MG63 (cell line): Measurements from ENCODE around the gene MED4. TPM values are rescaled to one million over a fixed set of nuclear protein-coding genes. Genes with fewer than 3 reads are reported as not detected.

Source experiments
- DNase-seq: peaks from one replicate; pipeline ENCODE4 v3.0.0-alpha.2; 2020
- H3K27me3 ChIP-seq: fragments of 250-450 bp; sonication (Bioruptor Pico); 2 replicates; pipeline ENCODE4 v1.5.1; 2020; ENCODE audit warnings: mild to moderate bottlenecking, moderate library complexity
- H3K36me3 ChIP-seq: fragments of 250-450 bp; sonication (Bioruptor Pico); 2 replicates; pipeline ENCODE4 v1.5.1; 2020; ENCODE audit warnings: mild to moderate bottlenecking, moderate library complexity
- H3K4me3 ChIP-seq: fragments of 250-450 bp; sonication (Bioruptor Pico); 2 replicates; pipeline ENCODE4 v1.5.1; 2020; ENCODE audit warnings: mild to moderate bottlenecking, moderate library complexity
- H3K9me3 ChIP-seq: fragments of 250-450 bp; sonication (Bioruptor Pico); 2 replicates; pipeline ENCODE4 v1.5.1; 2020; ENCODE audit warnings: mild to moderate bottlenecking, moderate library complexity
- total RNA-seq: library from RNA; depleted of rRNA; stranded (reverse); fragments of >200 nt; shearing (Covaris generic); gene quantifications from 2 replicates; pipeline ENCODE4 v1.2.3, GENCODE V29; 2014; ENCODE audit warnings: low replicate concordance

MED4 gene
- total RNA-seq, 1 experiment from 2014 or later, result 42.6 TPM

DNA sequence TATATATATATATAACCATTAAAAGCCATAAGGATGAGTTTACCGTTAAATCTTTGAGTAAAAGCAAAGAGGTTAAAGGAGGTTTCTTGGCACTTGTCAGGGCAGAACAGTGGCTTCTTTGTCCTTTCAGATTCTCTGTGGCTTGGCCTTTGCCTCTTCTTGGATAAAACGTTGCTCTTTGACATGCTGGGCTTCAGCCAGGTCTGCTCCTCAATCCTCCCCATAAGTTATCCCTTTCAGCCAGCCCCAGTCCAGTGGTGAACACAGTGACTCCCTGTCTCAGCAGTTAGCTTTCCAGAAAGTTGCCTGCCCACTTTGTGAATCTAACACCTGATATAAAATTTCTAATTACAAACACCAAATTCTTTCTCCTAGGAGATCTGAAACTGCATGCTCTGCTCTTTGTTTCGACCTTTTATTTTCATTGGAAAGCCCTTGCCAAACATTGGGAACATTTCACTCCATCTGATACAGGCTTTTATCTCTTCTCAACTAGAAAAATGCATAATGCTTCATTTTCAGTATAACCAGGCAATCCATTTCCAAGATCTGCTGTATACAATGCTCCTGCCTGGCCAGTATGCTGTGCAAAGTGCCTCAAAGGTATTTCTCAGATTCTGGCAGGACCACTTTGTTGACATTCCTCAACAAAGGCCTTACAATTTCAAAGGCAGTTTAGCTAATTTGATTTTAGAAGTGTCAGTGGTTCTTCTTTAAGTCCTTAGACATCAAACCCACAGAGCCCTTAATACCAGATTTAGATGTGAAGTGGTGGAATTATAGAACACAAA, 16.2 kb upstream of the MED4 start:
- Histone ChIP-seq H3K4me3 (no peak overlapping the region), H3K36me3 (no peaks in the 10 kb centered on the region), H3K27me3 (no peaks in the 10 kb centered on the region), H3K9me3 (no peaks in the 10 kb centered on the region)
- no peak for DNase-seq

DNA sequence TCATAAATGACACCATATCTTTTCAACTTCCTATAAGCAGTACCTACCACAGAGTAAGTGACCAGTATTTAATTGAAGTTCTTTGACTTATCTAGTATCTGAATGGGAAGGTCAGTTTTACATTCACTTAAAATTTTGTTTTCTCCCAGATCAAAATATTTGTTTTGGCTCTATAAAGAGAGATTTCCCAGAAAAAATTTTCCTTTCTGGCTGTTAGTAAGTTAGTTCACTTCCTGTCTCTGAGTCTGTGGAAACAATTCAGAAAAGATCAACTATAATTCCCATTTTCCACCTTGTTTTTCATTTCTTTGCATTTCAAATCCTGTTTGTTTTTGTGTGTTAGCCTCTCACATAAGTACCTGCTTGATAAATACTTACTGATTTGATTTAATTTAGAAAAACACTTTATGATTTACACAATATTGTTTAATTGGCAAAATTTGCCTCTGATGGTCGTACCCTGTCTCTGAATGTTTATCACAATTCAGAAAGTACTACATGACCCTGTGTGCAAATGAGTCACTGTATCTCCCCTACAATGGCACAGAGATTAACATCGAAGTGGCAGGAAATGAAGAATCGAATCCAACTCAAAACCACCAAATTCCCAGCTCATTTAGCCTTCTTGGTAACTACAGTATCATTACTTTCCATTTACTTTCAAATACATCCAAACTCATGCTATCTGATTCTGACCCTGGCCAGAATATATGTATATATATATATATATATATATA, 15.4 kb upstream of the MED4 start:
- H3K4me3 ChIP-seq, result no peak overlapping the region
- DNase-seq, result no peak
- H3K27me3 ChIP-seq, result no peaks in the 10 kb centered on the region
- no peaks in the 10 kb centered on the region for H3K36me3 ChIP-seq
- H3K9me3 ChIP-seq, result no peaks in the 10 kb centered on the region

DNA sequence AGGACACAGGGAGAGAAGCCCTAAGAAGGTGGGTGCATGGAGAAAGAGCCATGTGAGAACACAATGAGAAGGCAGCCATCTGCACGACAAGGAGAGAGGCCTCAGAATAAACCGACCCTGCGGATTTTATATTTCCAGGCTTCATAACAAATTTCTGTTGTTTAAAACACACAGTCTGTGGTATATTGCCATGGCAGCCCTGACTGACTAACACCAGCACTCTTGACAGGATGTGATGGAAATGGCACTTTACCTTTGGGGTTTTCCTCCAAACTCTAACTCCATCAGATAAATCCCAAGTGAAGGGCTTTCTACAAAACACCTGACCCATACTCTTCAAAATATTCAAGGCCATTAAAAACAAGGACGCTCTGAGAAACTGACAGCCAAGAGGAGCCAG, 13.2 kb upstream of the MED4 start:
- H3K9me3 ChIP-seq, result no peaks in the 10 kb centered on the region
- no peaks in the 10 kb centered on the region for H3K27me3 ChIP-seq
- no peaks in the 10 kb centered on the region for H3K36me3 ChIP-seq
- no peak overlapping the region for H3K4me3 ChIP-seq
- DNase-seq, result no peak

DNA sequence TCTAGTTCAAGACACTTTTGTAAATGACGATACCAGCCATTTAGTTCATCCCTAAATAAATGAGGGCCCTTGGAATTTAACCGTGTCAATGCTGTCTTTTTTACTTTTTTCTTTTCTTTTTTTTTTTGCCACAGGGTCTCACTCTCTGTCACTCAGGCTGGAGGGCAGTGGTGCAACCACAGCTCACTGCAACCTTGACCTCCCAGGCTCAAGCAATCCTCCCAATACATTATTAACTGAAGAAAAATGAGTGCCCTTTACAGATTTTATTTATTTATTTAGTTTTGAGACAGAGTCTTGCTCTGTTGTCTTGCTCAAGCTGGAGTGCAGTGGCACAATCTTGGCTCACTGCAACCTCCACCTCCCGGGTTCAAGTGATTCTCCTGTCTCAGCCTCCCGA, 2.9 kb upstream of the MED4 start:
- Histone ChIP-seq H3K36me3 (no peaks in the 10 kb centered on the region; the same call in 1 of the 2 replicates), H3K27me3 (no peaks in the 10 kb centered on the region), H3K9me3 (no peaks in the 10 kb centered on the region), H3K4me3 (no peak overlapping the region)
- no peak for DNase-seq

DNA sequence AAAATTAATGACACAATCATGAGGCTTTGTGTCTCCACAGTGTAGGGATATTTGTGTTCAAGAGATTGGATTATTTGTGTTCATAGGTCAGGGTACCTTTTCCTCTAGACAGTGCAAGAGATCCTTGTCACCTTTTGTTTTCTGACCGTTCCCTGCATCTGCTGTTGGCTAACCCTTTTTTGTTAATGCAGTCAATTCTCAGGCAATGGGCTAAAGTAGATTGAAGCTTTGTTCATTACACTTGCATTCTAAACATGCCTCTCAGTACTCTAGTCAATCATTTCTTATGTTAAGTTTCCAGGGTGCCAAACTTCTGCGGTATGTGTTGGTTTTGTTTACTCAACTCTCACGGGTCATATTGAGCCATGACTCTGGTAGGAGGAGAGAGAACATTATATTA, 1.8 kb upstream of the MED4 start:
- Histone ChIP-seq H3K4me3 (no peak overlapping the region), H3K9me3 (no peaks in the 10 kb centered on the region), H3K27me3 (no peaks in the 10 kb centered on the region), H3K36me3 (no peaks in the 10 kb centered on the region; the same call in 1 of the 2 replicates)
- DNase-seq, result no peak

DNA sequence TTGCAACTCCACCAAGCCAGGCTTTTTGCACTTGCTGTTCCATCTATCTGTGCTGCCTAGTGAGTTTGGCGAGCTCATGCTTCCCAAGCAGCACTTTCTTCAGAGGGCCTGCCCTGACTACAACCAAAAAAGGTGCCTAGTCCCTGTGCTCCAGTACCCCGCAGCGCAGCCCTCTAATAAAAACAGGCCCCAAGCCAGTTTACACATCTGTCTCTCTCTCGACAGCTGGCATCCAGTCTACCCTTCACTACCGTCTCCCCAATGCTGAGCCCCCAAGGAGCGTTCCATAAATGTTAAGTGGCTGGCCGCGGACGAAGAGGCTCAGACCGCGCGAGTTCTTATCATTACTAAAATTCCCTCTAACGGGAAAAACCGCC, 512 bp downstream of the MED4 start:
- H3K9me3 ChIP-seq, result no peaks in the 10 kb centered on the region
- peak overlapping the region; percentile 96 for H3K4me3 ChIP-seq
- H3K36me3 ChIP-seq, result peaks cover under 1% of the 10 kb centered on the region
- no peaks in the 10 kb centered on the region for H3K27me3 ChIP-seq
- no peak for DNase-seq

DNA sequence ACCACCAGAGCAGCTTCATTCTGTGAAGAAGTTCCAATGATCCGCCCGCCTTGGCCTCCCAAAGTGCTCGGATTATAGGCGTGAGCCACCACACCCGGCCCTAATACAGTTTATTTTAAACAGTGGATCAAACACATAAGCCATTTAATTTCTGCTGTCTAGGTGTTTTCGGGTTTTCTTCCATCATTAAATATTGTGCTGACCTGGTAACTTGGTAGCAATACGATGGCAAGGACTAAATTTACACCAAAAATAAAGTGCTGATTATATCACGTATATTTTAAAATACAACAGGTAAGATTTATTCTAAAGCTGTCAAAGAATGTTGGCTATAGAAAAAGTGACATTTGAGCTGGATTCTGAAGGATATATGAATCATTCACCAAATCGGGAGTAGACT, 1.3 kb downstream of the MED4 start:
- Histone ChIP-seq H3K36me3 (peaks cover 2% of the 10 kb centered on the region), H3K27me3 (no peaks in the 10 kb centered on the region), H3K9me3 (no peaks in the 10 kb centered on the region), H3K4me3 (peak overlapping the region; percentile 96)
- DNase-seq, result no peak

DNA sequence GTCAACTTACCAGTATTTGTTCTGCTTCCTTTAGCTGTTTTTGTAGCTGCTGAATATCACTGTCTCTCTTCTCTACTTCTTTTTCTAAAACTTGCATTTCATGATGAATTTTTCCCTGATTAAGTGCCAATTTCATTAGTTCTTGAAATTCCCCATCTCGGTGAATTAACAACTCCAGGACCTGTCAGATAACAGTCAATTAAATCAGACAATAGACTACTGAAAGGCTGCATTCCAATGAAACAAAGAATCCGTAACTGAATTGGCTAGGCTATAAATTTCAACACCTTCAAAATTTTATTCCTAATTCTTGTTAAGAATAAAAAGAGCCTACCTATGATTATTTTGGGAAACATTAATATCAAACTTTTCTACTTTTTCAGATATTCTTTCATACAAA, 8.6 kb downstream of the MED4 start:
- no peaks in the 10 kb centered on the region for H3K27me3 ChIP-seq
- DNase-seq, result no peak
- H3K4me3 ChIP-seq, result no peak overlapping the region
- no peaks in the 10 kb centered on the region for H3K9me3 ChIP-seq
- H3K36me3 ChIP-seq, result peaks cover 32% of the 10 kb centered on the region

DNA sequence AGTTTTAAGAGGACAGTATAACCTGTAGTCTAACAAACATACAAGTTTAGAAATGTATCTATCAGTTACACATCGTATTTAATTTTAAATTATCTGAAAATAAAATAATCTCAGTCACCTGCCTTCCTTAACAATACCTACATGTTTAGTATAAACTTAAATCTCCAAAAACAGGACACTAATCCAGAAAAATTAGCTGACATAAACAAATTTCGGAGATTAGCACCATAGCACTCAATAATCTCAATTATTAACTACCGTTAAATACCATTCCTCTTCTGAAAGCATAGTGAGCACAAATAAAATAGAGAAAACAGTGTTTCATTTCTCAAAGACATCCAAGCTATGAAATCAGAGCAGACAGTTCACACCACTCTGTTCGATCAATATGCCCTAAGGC, 13.2 kb downstream of the MED4 start:
- DNase-seq, result no peak
- Histone ChIP-seq H3K9me3 (no peaks in the 10 kb centered on the region), H3K27me3 (no peaks in the 10 kb centered on the region), H3K4me3 (no peak overlapping the region), H3K36me3 (peaks cover 69% of the 10 kb centered on the region)

DNA sequence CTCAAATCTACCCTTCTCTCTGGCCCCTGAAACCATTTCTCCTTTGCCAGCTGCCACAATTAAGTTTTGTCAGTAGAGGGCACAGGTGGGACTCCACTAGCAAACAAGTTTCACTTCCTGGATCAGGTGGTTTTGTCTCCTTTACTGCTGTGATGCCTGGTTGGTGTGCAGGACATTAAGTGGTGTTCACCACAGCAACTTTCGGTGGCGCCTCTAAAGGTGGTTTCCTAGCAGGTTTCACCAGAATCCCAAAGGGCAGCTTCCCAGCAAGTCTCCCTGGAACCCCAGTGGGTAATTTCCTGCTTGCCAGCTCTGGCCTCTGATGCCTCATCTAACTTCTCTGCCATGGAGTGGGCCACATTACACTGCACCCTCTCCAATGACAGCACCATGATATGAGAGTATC, 16.6 kb downstream of the MED4 start:
- peaks cover 86% of the 10 kb centered on the region for H3K36me3 ChIP-seq
- no peak for DNase-seq
- H3K27me3 ChIP-seq, result no peaks in the 10 kb centered on the region
- H3K9me3 ChIP-seq, result peaks cover 7% of the 10 kb centered on the region
- no peak overlapping the region for H3K4me3 ChIP-seq

DNA sequence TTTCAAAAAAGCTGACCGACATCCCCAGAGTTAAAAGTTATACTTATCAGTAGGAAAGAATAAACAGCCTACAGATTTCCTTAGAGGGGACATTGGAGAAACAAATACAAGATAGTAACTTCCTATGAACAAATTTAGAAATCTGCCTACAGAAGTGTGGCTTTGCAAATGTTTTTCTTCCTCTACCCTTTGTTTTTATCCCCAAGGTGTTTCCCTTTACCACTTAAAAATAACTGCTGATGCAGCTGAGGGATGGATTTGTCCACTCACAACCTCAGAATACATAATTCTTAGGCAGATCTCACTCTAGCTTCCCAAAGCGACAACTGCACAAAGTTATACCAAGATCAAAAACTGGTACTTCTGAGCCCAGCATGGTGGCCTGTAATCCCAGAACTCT, 20.9 kb downstream of the MED4 start:
- Histone ChIP-seq H3K36me3 (peaks cover 96% of the 10 kb centered on the region), H3K27me3 (no peaks in the 10 kb centered on the region), H3K9me3 (peaks cover 25% of the 10 kb centered on the region), H3K4me3 (no peak overlapping the region)
- DNase-seq, result no peak

DNA sequence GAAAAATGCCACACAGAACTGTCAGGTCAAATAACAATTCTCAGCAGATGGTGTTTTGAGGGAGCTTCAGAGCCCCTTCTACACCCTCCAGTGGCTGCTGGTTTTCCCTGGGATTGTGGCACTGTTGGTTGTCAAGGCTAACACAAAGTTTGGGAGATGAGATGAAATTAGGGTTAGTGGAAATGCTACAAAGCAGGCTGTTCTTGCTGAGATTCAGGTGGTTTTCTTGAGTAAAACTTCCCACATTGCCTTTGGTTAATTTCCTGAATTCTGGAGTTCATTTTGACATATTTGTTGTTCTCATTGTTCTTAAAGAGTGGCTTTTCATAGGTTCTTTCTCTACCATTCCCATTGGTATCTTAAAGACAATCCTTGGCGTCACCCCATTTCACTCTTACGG, 22.1 kb downstream of the MED4 start:
- DNase-seq, result no peak
- Histone ChIP-seq H3K9me3 (peaks cover 30% of the 10 kb centered on the region), H3K27me3 (no peaks in the 10 kb centered on the region), H3K4me3 (no peak overlapping the region), H3K36me3 (peaks cover 97% of the 10 kb centered on the region)

DNA sequence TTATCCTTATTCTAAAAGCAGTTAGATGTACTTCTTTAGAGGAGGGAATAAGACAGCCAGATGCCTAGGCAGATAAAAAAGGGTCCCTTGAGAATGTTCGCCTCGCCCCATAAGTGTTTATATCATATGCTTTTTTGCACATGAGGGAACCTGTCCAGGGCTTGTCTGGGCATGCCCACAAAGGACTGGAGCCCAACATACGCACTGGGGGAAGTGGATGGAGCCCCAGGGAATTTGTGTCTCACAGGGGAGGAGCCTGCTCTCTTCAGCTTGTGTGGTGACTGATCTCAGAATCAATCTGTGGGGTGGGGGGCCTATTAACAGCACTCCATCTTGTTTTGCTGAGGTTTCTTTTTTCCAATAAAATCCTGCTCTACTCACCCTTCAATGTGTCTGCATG, 22.6 kb downstream of the MED4 start:
- DNase-seq, result no peak
- peaks cover 98% of the 10 kb centered on the region for H3K36me3 ChIP-seq
- H3K9me3 ChIP-seq, result peaks cover 30% of the 10 kb centered on the region
- no peaks in the 10 kb centered on the region for H3K27me3 ChIP-seq
- H3K4me3 ChIP-seq, result no peak overlapping the region

DNA sequence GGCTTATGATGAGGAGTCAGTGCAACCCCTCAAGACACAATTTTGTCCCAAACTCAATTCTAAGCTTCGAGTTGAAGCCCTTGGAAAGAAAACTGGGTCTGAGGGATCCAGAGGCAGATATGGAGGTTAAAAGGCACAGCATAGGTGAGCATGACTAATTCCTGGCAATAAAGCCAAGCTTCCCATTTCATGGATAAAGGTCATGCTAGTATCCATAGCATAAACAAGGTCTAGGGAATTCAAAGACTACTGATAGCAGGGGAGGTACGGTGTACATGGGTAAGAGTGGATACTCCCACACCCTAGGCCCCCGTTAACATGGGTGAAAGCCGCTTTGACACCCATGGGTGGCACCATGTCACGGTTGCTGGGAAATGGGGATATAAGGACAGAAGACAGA, 24.0 kb downstream of the MED4 start:
- H3K36me3 ChIP-seq, result peaks cover 98% of the 10 kb centered on the region
- H3K4me3 ChIP-seq, result no peak overlapping the region

DNA sequence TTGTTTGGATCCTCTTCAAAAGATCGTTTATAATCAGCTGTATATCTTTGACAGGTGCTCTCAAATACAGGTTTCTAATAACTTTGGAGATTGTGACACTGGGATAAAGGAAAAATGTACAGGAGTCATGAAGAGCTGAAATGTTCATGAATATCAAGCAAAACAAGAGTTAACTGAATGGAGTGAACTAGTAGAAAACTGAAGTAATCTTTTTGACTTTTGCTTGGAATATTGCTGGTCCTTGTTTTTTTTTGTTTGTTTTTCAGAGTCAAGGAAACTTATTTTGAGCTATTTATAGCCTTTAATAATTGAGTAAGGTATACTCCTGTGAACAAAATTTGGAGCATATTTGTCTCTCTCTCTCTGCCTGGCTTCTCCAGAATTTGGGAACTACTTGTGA, 25.3 kb downstream of the MED4 start:
- no peak overlapping the region for H3K4me3 ChIP-seq
- H3K27me3 ChIP-seq, result no peaks in the 10 kb centered on the region
- peaks cover 28% of the 10 kb centered on the region for H3K9me3 ChIP-seq
- no peak for DNase-seq
- peaks cover 85% of the 10 kb centered on the region for H3K36me3 ChIP-seq

More for the DNA sequence above, 24.0 kb downstream of the MED4 start:
- no peaks in the 10 kb centered on the region for H3K27me3 ChIP-seq
- H3K9me3 ChIP-seq, result peaks cover 30% of the 10 kb centered on the region
- DNase-seq, result no peak

DNA sequence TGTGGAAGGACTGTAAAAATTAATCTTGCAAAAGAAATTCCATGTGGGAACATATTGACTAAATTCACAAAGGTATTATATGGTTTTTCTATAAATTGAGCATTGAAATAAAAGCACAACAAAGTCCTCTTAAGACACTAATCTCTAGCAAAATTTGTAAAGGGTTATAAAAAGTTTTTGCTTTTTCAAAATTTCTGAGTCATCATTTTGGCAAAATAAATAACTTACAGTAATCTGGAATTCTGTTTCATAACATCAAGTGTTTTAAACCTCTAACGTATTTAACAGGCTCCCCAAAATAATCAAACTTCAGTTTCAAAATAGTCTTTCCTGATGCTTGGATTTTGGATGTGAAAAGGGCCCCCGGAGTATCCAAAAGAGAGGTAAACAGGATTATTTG, 26.0 kb downstream of the MED4 start:
- H3K9me3 ChIP-seq, result peaks cover 25% of the 10 kb centered on the region
- H3K27me3 ChIP-seq, result no peaks in the 10 kb centered on the region
- DNase-seq, result no peak
- H3K36me3 ChIP-seq, result peaks cover 79% of the 10 kb centered on the region
- no peak overlapping the region for H3K4me3 ChIP-seq

DNA sequence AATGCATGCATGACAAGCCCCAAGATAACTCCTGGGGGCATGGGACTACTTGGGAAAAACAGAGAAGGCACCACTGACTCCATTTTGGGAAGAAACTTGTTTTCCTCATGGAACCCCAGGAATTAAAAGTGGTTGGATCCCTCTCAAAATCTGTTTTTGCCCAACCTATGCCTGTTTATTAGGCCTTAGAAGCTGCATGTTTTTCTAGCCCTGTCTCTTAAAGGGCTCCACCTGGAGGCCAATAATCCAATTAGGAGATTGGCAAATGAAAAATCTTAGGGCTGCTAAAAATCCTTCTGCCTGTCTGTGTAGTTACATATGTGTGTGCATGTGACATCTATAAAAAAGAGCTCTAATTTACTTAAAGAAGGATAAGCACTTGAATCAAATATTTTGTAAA, 26.9 kb downstream of the MED4 start:
- no peak overlapping the region for H3K4me3 ChIP-seq
- H3K9me3 ChIP-seq, result peaks cover 21% of the 10 kb centered on the region
- H3K36me3 ChIP-seq, result peaks cover 70% of the 10 kb centered on the region
- no peak for DNase-seq
- no peaks in the 10 kb centered on the region for H3K27me3 ChIP-seq
